GM19238 (cell line): ENCODE results near the gene WNT4.
A peak's percentile ranks its signal among the peaks of the same experiment; 100 is the strongest.

Source experiments
- DNase-seq: peaks from one replicate; pipeline ENCODE4 v3.0.0; 2011; ENCODE audit warnings: low spot score; ENCODE audit not compliant: insufficient read length

The WNT4 gene

DNA sequence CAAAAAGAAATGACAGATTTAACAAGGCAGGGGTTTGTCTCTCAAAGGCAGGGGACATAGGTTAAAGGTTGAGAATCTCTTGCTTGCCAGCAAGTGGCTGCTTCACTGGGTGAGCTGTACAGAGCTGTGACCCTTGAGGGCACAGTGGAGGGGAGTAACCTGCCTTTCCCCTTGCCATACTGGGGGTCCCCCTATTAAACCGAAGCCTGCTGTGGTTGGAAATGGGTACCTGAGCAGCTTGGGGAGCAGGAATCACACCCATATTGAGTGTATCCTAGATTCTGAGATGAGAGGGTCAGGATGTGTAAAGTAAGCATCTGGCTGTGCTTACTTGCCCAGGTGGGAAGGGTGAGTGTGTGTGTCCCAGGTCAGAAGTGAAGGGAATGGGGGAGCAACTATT is 31.8 kb downstream of the WNT4 start:
- no peak for DNase-seq

GRCh38 chr1:22110016-22110415 is 32.9 kb downstream of the WNT4 start:
- no peak for DNase-seq

DNA sequence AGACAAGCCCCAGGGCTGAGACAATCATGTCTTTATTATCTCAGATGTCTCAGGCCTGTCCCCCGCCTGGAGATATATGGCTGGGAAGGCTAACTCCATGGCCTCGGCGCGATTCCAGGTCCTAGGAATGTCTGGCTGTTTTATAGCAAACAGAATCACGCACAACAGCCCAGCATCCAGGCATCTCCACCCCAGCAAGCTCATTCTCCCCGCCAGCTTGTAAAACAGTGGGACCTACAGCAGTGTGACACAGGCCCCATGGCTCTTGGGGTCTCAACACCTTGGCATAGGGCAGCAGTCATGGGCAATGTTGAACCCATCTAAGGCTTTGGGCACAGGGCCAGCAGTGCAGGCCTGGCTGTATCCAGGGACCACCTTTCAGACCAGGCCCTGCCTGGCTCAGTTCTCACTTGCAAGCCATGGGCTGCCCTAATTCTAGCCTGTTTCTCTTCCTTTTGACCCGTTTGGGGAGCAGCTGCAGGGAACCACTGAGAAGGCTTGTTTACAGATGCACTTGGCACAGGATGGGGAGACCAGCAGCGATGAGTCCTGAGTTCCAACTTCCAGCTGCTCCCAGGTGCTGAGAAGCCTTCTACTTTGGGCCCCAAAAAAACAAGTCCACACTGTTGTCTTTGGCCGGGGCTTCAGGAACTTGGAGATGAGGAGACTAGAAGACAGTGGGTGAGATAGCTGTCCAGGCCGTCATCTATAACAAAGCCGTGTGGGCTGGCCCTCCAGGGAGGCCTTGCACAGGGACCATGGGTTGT is 34.4 kb downstream of the WNT4 start:
- DNase-seq: no peak

- no peak for DNase-seq
Observed at GRCh38 chr1:22107126-22107525, 35.8 kb downstream of the WNT4 start.

DNA sequence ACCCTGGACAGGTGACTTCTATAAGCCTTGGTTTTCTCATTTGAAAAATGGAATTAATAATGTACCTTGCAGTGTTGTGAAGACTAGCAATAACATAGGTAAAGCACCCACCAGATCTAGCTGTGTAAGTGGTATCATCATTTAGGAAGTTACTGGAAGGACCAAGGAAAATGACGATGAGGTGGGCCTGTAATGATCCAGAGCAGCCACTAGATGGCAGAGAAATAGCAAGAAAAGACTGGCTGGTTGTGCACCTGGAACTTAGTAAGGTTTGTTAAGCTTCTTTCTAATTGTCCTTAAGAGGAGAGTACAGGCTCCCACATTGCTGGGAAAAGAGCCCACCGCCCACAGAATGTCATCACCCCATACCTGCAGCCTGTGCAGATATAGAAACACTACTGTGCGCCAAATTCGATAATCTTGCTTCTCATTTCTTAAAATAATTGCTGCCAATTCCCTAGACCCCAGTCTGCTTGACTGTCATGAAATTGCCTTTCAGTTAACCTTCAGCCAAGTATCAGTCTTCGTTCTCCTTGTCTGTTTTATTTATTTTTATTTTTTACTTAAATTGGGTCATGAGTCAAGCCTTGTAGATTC is 37.2 kb downstream of the WNT4 start:
- DNase-seq: peak; percentile 41

- no peak for DNase-seq
Observed at GRCh38 chr1:22104865-22105437, 37.9 kb downstream of the WNT4 start.

- DNase-seq: no peak
Observed at GRCh38 chr1:22104094-22104493, 38.8 kb downstream of the WNT4 start.

DNA sequence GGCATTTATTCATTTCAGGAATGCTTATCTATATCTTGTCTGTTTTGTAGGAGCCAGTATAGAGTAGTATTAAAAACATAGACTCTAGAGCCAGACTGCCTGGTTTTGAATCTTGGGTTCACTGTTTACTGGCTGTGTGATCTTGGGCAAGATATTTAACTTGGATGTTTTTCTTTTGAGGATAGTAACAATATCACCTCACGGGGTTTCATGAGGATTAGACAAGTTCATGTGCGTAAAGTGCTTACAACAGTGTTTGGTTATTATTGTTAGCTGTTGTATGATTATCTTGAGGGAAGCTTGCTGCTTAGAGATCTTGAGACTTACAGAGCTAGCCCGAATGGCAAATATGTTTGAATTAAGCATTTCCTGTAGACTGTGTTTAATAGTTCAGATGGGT is 40.2 kb downstream of the WNT4 start:
- no peak for DNase-seq

DNA sequence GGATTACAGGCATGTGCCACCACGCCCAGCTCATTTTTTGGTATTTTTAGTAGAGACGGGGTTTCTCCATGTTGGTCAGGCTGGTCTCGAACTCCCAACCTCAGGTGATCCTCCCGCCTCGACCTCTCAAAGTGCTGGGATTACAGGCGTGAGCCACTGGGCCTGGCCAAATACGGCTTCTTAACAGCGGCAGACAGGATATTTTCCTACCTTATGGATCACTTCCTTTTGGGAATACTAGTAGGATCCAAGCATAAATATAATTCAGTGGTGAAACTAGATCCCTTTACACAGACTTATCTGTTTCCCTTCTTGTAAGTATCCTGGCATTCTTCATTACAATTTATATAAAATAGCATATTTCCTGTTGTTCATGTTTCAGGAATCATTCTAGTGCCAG is 40.9 kb downstream of the WNT4 start:
- no peak for DNase-seq

GRCh38 chr1:22101199-22101598 is 41.7 kb downstream of the WNT4 start:
- DNase-seq: no peak

DNA sequence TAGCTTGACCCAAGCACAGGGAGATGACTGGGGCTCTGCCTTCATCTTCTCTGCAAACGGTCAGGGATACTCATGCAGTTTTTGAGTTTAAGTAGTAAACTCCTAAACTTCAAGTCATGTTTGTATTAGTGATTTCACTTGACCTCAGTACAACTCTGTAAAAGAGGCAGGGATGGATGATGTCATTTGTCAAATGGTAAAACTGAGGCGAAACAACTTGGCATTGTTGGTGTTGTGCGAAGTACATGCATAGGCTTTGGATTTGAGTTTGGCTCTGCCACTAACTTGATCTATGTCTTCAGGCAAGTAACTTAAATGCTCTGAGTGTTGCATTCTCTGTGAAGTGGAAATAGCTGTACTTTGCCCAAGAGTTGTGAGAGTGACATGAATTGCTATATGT is 42.7 kb downstream of the WNT4 start:
- no peak for DNase-seq

GRCh38 chr1:22098752-22099151 is 44.1 kb downstream of the WNT4 start:
- no peak for DNase-seq

DNA sequence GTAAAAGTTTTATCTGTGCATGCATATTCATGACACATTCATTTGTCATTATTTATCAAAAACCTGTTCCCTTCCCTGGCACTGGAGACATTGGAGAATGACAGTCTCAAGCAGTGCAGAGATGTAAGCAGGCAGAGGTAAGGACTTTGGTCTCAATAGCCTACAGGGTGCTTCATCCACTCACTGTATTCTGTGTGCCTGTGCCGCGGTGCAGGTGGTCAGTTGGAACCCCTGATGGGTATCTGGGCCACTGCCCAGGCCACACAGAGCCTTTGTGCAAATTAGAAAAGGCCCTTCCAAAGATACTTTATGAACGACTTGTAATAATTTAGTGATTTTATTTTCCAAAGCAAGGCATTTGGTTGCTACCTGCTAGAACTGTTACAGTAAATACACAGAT is 46.4 kb downstream of the WNT4 start:
- DNase-seq: no peak

- no peak for DNase-seq
Observed at GRCh38 chr1:22096036-22096435, 46.9 kb downstream of the WNT4 start.

DNA sequence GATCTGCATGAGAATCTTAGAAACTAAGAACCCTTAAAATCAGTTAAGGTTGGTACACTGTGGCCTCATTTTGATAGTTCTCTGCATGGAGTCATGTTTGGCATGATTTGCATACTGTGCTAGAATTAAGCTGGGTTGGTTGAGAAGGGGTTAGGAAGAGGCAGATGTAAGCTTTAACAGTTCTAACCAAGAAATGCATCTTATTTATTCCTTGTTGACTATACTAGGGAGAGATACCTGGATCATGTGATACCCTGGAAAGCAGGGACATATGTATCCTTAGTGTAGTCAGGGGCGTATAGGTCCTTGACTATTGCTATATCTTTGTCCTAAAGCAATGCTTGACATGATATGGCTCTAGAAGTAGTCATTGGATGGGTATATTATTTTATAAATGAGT is 49.4 kb downstream of the WNT4 start:
- no peak for DNase-seq

- peak; percentile 30 for DNase-seq
Observed at GRCh38 chr1:22092026-22092768, 50.7 kb downstream of the WNT4 start.

GRCh38 chr1:22090867-22091266 is 52.0 kb downstream of the WNT4 start:
- DNase-seq: no peak

- DNase-seq: no peak
Observed at GRCh38 chr1:22089787-22090186, 53.1 kb downstream of the WNT4 start.

GRCh38 chr1:22089134-22089571 is 53.7 kb downstream of the WNT4 start:
- no peak for DNase-seq

DNA sequence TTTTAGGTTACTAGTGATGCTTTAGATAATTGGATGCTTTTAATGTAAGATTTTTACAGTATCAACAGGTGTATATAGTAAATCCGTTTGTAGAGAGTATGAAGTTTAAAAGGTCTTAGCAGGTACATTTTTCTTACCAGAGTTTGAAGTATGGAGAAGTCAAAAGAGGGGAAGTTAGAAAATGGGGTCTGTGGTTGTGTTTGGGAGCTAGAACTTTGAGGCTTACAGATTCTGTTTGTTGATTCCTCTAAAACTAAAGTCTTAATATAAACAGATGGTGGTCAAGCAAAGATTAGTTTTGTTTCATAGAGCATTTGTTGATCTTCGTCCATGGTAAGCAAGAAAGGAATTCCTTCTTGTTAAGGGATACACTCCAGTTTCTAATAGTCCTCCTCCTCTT is 54.6 kb downstream of the WNT4 start:
- DNase-seq: no peak

DNA sequence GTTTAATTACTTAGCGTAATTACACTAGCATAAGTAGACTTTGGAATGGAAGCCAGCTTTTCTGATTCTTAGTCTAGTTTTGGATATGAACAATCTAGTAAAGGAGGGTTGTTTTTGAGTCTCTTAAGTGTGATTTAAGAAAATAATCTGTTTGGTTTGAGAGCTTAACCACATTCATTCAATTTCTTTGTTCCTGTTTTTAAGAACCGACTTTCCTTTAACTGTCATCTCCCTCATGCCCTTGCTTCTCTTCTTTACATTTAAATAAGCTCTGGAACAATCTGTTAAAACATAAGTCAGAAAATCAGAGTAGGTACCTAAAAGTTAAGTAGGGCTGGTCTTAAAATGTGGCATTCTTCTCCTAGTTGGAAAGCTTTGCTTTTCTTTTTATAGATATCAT is 62.7 kb downstream of the WNT4 start:
- DNase-seq: no peak

DNA sequence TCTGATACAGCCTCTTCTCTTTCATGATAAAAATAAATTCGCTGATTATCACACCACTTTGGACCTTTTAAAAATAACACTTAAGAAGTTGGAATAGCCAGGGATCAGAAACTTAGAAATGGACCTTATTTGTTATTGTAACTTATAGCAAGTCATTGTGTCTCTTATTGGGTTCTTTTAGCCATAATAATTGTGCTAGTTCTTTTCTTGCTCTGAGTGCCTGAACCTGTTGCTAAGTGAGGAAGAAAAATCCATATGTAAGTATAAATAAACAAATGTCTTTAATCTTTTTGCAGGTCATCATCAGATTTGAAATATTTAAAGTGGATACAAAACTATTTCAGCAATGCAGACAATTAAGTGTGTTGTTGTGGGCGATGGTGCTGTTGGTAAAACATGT is 64.8 kb downstream of the WNT4 start:
- DNase-seq: no peak
